DND-41 (cell line): Measurements from ENCODE around the gene CFAP97D2.
A peak's percentile ranks its signal among the peaks of the same experiment; 100 is the strongest.
"Not testable (repeated sequence)": the region's sequence is repeated elsewhere in the genome, so short reads cannot be mapped to it uniquely, and the experiment has no call there.

Experiments used
- ATAC-seq: fragments of 200-7000 bp; cut with Tn5 transposase; 3 replicates; pipeline ENCODE4 v1.9.1; 2021; ENCODE audit warnings: low read depth; ENCODE audit not compliant: insufficient read depth
- DNase-seq: peaks from one replicate; pipeline ENCODE4 v3.0.0-alpha.2; 2020
- H2AFZ ChIP-seq: 2 replicates; pipeline ENCODE4 v1.6.0; 2012; ENCODE audit warnings: low read depth, low read length
- H3K27ac ChIP-seq: 2 replicates; pipeline ENCODE4 v1.5.1; 2012; ENCODE audit warnings: low read length, inconsistent platforms
- H3K27me3 ChIP-seq: fragments of 200-600 bp; sonication (generic); 2 replicates; pipeline ENCODE4 v1.6.0; 2012; ENCODE audit warnings: low read length, mild to moderate bottlenecking, inconsistent platforms; ENCODE audit not compliant: insufficient read depth, poor library complexity
- H3K36me3 ChIP-seq: 2 replicates; pipeline ENCODE4 v1.5.1; 2012; ENCODE audit warnings: low read length, inconsistent platforms; ENCODE audit not compliant: insufficient read depth
- H3K4me1 ChIP-seq: 2 replicates; pipeline ENCODE4 v1.5.1; 2012; ENCODE audit warnings: mild to moderate bottlenecking, low read length; ENCODE audit not compliant: insufficient read depth
- H3K4me2 ChIP-seq: 2 replicates; pipeline ENCODE4 v1.6.0; 2012; ENCODE audit warnings: mild to moderate bottlenecking, moderate library complexity, low read length, inconsistent platforms; ENCODE audit not compliant: insufficient read depth
- H3K4me3 ChIP-seq, 2 experiments: fragments of 200-600 bp in 1 of 2; shearing (Covaris generic) in 1 of 2; 2 replicates each; pipeline ENCODE4 v1.5.1; 2012 to 2016; ENCODE audit warnings: inconsistent platforms in 2 of 2, low read length in 2 of 2, mild to moderate bottlenecking in 2 of 2, low read depth in 1 of 2, moderate library complexity in 1 of 2
- H3K79me2 ChIP-seq: 2 replicates; pipeline ENCODE4 v1.6.0; 2012; ENCODE audit warnings: low read length, inconsistent platforms; ENCODE audit not compliant: insufficient read depth
- H3K9ac ChIP-seq: 2 replicates; pipeline ENCODE4 v1.6.0; 2012; ENCODE audit warnings: low read depth, mild to moderate bottlenecking, inconsistent platforms, low read length, moderate library complexity
- H3K9me3 ChIP-seq: 2 replicates; pipeline ENCODE4 v1.5.1; 2012; ENCODE audit warnings: low read length, moderate library complexity, mild to moderate bottlenecking, inconsistent platforms; ENCODE audit not compliant: insufficient read depth, severe bottlenecking
- H4K20me1 ChIP-seq: 2 replicates; pipeline ENCODE4 v1.6.0; 2012; ENCODE audit warnings: low read length; ENCODE audit not compliant: insufficient read depth
- EZH2 ChIP-seq: IDR thresholded peaks from 3 replicates; pipeline ENCODE4 v1.6.1; 2012; ENCODE audit warnings: borderline replicate concordance, low read depth, mild to moderate bottlenecking, moderate library complexity, low read length, inconsistent platforms; ENCODE audit not compliant: severe bottlenecking
- TF ChIP-seq, protein P1 (sequence below): IDR thresholded peaks from 2 replicates; pipeline ENCODE4 v1.5.1; 2012; ENCODE audit warnings: borderline replicate concordance, low read length, moderate library complexity, mild to moderate bottlenecking; ENCODE audit not compliant: poor library complexity, severe bottlenecking; ENCODE audit errors: extremely low read depth

CFAP97D2 gene

DNA sequence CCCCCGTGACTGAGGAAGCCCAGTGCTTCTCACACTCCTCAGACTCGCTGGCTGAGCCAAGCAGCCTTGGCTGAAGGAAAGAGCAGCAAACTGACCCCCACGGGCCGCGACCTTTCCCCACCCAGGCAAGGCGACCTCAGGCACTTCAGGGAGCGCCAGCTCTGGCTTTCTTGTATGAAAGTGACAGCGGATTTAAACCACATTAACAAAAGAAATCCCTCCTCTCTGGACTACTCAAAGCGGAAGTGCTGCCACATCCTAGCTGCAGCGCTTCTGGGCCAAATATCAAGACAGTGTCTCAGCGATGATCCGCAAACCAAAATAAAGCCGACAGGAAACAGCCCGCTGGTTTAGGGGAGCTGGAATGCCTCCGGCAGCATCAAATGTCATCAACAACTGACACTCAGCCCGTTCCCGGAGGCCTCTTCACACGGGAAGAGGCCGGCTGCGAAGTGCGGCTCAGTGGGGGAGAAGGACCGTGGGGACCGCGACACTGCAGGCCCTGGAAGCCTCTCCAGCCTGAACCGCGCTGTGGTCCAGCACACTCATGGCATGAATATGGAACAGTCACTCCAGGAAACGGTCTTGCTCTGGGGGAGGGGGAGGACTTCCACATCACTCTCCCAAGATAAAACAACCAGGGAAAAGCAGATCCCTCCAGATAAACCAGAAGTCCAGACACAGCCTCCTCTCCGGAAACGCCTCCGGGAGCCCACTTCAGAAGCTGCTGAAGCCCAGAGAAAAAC, 48.0 kb upstream of the CFAP97D2 start:
- H3K4me1 ChIP-seq = peaks cover 54% of the 10 kb centered on the region
- H3K4me3 ChIP-seq = peak overlapping the region; percentile 45 to 84
- H3K9ac ChIP-seq = peak overlapping the region; percentile 73
- H3K9me3 ChIP-seq = no peaks in the 10 kb centered on the region
- DNase-seq = peak; percentile 85
- peak overlapping the region; percentile 76 for H3K27ac ChIP-seq
- H3K36me3 ChIP-seq = no peaks in the 10 kb centered on the region; the same call in 1 of the 2 replicates
- H3K4me2 ChIP-seq = peak overlapping the region; percentile 94
- peaks cover 55% of the 10 kb centered on the region for H4K20me1 ChIP-seq
- peaks cover 59% of the 10 kb centered on the region for H3K79me2 ChIP-seq
- peak overlapping the region; percentile 64 for H2AFZ ChIP-seq
- no peaks in the 10 kb centered on the region for H3K27me3 ChIP-seq
- no peak for TF ChIP-seq EZH2
- TF ChIP-seq, protein P1, sequence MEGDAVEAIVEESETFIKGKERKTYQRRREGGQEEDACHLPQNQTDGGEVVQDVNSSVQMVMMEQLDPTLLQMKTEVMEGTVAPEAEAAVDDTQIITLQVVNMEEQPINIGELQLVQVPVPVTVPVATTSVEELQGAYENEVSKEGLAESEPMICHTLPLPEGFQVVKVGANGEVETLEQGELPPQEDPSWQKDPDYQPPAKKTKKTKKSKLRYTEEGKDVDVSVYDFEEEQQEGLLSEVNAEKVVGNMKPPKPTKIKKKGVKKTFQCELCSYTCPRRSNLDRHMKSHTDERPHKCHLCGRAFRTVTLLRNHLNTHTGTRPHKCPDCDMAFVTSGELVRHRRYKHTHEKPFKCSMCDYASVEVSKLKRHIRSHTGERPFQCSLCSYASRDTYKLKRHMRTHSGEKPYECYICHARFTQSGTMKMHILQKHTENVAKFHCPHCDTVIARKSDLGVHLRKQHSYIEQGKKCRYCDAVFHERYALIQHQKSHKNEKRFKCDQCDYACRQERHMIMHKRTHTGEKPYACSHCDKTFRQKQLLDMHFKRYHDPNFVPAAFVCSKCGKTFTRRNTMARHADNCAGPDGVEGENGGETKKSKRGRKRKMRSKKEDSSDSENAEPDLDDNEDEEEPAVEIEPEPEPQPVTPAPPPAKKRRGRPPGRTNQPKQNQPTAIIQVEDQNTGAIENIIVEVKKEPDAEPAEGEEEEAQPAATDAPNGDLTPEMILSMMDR = no peak
- peak; percentile 75 for ATAC-seq

GRCh38 chr13:114131583-114132418, 47.3 kb upstream of the CFAP97D2 start:
- Histone ChIP-seq H3K9ac (peak overlapping the region; percentile 73), H3K4me2 (peak overlapping the region; percentile 94), H3K27me3 (no peaks in the 10 kb centered on the region), H2AFZ (peak overlapping the region; percentile 64), H3K4me3 (peak overlapping the region; percentile 45 to 84), H4K20me1 (peaks cover 47% of the 10 kb centered on the region), H3K36me3 (no peaks in the 10 kb centered on the region; the same call in 1 of the 2 replicates), H3K79me2 (peaks cover 51% of the 10 kb centered on the region), H3K27ac (peak overlapping the region; percentile 76), H3K9me3 (no peaks in the 10 kb centered on the region), H3K4me1 (peaks cover 51% of the 10 kb centered on the region)
- no peak for TF ChIP-seq EZH2
- TF ChIP-seq, protein P1 = no peak
- ATAC-seq (peak; percentile 42), DNase-seq (peak; percentile 33)

DNA sequence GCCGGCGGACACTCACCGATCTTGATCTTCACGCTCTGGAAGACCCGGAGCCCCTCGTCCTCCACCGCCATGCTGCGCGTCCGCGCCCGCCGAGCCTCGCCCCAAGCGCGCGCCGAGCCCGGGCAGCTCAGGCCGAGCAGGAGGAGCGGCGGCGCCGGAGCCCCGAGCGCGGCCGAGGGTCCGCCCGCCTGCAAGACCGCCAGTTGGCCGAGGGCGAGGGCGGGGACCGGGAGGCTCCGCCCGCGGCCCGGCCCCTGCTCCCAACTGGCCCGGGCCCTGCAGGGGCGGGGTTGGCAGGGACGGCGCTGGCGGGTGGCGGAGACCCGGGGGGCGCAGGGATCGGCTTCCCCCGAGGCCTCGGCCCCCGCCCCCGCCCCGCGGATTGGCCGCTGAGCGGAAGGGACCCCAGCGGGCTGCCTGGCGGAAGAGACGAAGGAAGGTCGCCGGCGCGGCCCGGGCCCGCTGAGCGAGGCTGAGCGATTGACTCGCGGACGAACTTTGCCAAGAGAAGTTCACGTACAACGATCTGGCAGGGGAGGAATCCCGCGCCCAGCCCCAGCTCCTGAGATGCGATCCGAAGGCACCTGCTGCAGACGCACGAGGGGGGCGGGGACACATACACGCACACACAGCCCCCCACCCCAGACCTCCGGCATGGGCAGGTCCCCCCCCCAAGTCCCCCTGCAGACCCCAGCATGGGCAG, 46.5 kb upstream of the CFAP97D2 start, which contains the start of gene RASA3:
TSS of gene RASA3 (minus strand) at position 205 of the 703 bp plus-strand sequence. CDS start at position 71, 134 bp downstream.
- peaks cover 46% of the 10 kb centered on the region for H3K4me1 ChIP-seq
- H4K20me1 ChIP-seq = peaks cover 39% of the 10 kb centered on the region
- H3K4me2 ChIP-seq = peak within 1 kb of the TSS; percentile 94
- peak within 1 kb of the TSS; percentile 76 for H3K27ac ChIP-seq
- TF ChIP-seq, protein P1 = no peak
- TF ChIP-seq EZH2 = no peak
- H2AFZ ChIP-seq = peak within 1 kb of the TSS; percentile 64
- H3K79me2 ChIP-seq = peaks cover 43% of the 10 kb centered on the region
- peak within 1 kb of the TSS; percentile 73 for H3K9ac ChIP-seq
- peak within 1 kb of the TSS; percentile 45 to 84 for H3K4me3 ChIP-seq
- no peaks in the 10 kb centered on the region for H3K9me3 ChIP-seq
- no peaks in the 10 kb centered on the region; the same call in 1 of the 2 replicates for H3K36me3 ChIP-seq
- H3K27me3 ChIP-seq = no peaks in the 10 kb centered on the region
- DNase-seq (peak; percentile 72), ATAC-seq (peak; percentile 64)

DNA sequence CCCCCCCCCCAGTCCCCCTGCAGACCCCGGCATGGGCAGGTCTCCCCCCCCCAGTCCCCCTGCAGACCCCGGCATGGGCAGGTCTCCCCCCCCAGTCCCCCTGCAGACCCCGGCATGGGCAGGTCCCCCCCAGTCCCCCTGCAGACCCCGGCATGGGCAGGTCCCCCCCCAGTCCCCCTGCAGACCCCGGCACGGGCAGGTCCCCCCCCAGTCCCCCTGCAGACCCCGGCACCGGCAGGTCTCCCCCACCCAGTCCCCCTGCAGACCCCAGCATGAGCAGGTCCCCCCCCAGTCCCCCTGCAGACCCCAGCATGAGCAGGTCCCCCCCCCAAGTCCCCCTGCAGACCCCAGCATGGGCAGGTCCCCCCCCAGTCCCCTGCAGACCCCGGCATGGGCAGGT, 45.9 kb upstream of the CFAP97D2 start:
- not testable (repeated sequence) for DNase-seq, ATAC-seq, H3K27me3 ChIP-seq, H3K4me2 ChIP-seq, H3K9ac ChIP-seq, H3K4me3 ChIP-seq, H3K27ac ChIP-seq, H2AFZ ChIP-seq, H3K36me3 ChIP-seq, H3K9me3 ChIP-seq
- H4K20me1 ChIP-seq = peaks cover 34% of the 10 kb centered on the region
- H3K79me2 ChIP-seq = peaks cover 38% of the 10 kb centered on the region
- H3K4me1 ChIP-seq = peaks cover 40% of the 10 kb centered on the region

DNA sequence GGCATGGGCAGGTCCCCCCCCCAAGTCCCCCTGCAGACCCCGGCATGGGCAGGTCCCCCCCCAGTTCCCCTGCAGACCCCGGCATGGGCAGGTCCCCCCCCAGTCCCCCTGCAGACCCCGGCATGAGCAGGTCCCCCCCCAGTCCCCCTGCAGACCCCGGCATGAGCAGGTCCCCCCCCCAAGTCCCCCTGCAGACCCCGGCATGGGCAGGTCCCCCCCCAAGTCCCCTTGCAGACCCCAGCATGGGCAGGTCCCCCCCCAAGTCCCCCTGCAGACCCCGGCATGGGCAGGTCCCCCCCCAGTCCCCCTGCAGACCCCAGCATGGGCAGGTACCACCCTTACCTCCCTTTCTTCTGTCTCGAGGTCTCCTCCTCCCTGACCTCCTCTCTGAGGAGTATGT, 45.5 kb upstream of the CFAP97D2 start:
- peaks cover 29% of the 10 kb centered on the region for H4K20me1 ChIP-seq
- H3K27me3 ChIP-seq, H3K27ac ChIP-seq, H3K36me3 ChIP-seq, H3K9me3 ChIP-seq, H3K4me2 ChIP-seq, H2AFZ ChIP-seq, ATAC-seq, H3K4me3 ChIP-seq, H3K9ac ChIP-seq, DNase-seq: not testable (repeated sequence)
- H3K4me1 ChIP-seq = peaks cover 36% of the 10 kb centered on the region
- H3K79me2 ChIP-seq = peaks cover 33% of the 10 kb centered on the region
